Brain microvascular endothelial cell (primary cell): Measurements from ENCODE around the gene ADAMTS17.

Experiments used
- DNase-seq: peaks from one replicate; pipeline ENCODE4 v3.0.0-alpha.2; 2020
- H3K27ac ChIP-seq: fragments of 250-450 bp; sonication (Bioruptor Pico); 2 replicates; pipeline ENCODE4 v1.5.1; 2020; ENCODE audit warnings: mild to moderate bottlenecking, moderate library complexity
- H3K27me3 ChIP-seq: fragments of 250-450 bp; sonication (Bioruptor Pico); replicated peaks from 2 replicates; pipeline ENCODE4 v1.5.1; 2020; ENCODE audit warnings: mild to moderate bottlenecking
- H3K36me3 ChIP-seq: fragments of 250-450 bp; sonication (Bioruptor Pico); replicated peaks from 2 replicates; pipeline ENCODE4 v1.5.1; 2020; ENCODE audit warnings: mild to moderate bottlenecking
- H3K4me3 ChIP-seq: 2 replicates; pipeline ENCODE4 v1.5.1; 2011; ENCODE audit warnings: low read depth, mild to moderate bottlenecking, control low read depth, low read length, moderate library complexity
- CTCF ChIP-seq: IDR thresholded peaks from 2 replicates; pipeline ENCODE4 v1.5.1; 2011; ENCODE audit warnings: low read depth, mild to moderate bottlenecking, moderate library complexity, low read length, control low read depth, inconsistent platforms; ENCODE audit errors: missing control alignments
- in situ Hi-C: cut with HindIII; loops from 2 replicates; pipeline ENCODE4 v1.10.0; 2017; ENCODE audit warnings: low sequenced_read_pairs, low pct_ligation_motif_present

Gene ADAMTS17

GRCh38 chr15:100032358-100033085 lies 309.3 kb downstream of the ADAMTS17 start:
- H3K36me3 ChIP-seq = no peaks in the 10 kb centered on the region
- no peak for TF ChIP-seq CTCF
- no peaks in the 10 kb centered on the region for H3K27me3 ChIP-seq
- no peak overlapping the region for H3K27ac ChIP-seq
- peak; percentile 17 for DNase-seq
- in situ Hi-C loops = no loop called here
- no peak overlapping the region for H3K4me3 ChIP-seq

- no peak for TF ChIP-seq CTCF
- in situ Hi-C loops = no loop called here
- Histone ChIP-seq H3K4me3 (no peak overlapping the region), H3K36me3 (no peaks in the 10 kb centered on the region), H3K27me3 (no peaks in the 10 kb centered on the region), H3K27ac (no peak overlapping the region)
- no peak for DNase-seq
Observed at GRCh38 chr15:100031665-100032357, 310.0 kb downstream of the ADAMTS17 start.

- H3K27ac ChIP-seq = no peak overlapping the region
- DNase-seq = peak; percentile 39
- H3K27me3 ChIP-seq = no peaks in the 10 kb centered on the region
- H3K36me3 ChIP-seq = no peaks in the 10 kb centered on the region
- no peak overlapping the region for H3K4me3 ChIP-seq
- in situ Hi-C loops = no loop called here
- no peak for TF ChIP-seq CTCF
Observed at GRCh38 chr15:100030586-100031229, 311.1 kb downstream of the ADAMTS17 start.

DNA sequence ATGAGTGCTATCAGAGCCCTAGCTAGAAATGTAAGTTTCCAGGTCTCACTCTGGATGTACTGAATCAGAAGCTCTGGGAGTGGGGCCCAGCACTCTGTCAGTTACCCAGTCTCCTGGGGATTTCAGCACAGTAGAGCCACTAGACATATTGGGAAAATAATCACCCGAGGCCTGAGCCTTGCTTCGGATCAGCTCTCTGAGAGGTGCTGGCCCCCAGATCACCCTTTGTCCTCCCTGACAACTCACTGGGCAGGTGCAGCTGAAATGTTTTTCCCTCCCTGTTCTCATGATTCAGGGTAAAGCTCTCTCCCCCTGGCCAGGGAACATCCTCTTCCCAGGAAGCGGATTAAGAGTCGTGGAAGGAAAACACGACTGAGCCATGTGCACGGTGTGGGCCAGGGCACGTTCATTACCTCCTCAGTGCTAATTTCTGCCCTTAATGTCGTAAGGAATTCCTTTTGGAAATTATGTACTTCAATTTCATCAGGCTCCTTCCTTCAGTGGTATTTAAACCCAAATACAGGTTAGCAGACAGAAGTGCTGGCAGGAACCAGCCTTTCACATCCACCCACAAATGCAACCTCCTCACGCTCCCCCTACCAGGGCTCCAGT lies 311.8 kb downstream of the ADAMTS17 start:
- Histone ChIP-seq H3K4me3 (no peak overlapping the region), H3K27me3 (no peaks in the 10 kb centered on the region), H3K27ac (no peak overlapping the region), H3K36me3 (no peaks in the 10 kb centered on the region)
- in situ Hi-C loops = no loop called here
- TF ChIP-seq CTCF = no peak
- no peak for DNase-seq

DNA sequence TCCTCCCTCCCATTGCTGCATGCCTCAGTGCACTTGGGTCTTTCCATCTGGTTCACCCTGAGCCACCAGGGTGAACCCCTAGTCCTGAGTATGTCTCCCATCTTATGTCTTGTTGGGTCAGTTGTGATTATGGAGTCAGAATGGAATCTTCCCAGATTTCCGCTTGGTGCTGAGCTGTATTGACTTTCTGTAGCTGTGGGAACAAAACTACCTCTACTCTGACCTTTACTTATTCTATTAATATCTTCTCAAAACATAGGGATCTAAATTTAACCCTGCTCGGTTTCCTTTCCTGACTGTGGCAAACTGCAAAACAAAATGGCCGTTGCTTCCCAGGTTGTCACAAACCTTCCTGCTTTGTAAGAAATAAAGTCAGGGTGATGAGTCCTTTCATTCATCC lies 312.7 kb downstream of the ADAMTS17 start:
- Histone ChIP-seq H3K27ac (no peak overlapping the region), H3K4me3 (no peak overlapping the region), H3K27me3 (no peaks in the 10 kb centered on the region), H3K36me3 (no peaks in the 10 kb centered on the region)
- TF ChIP-seq CTCF = no peak
- no peak for DNase-seq
- in situ Hi-C loops = no loop called here
